Fibroblast of mammary gland (primary cell): ENCODE measurements around the gene LPIN1.

Source experiments
- DNase-seq: peaks from one replicate; pipeline ENCODE4 v3.0.0-alpha.2; 2010; ENCODE audit warnings: low read depth
- H3K4me3 ChIP-seq: 2 replicates; pipeline ENCODE4 v1.5.1; 2011; ENCODE audit warnings: low read depth, mild to moderate bottlenecking, low read length, moderate library complexity; ENCODE audit not compliant: control insufficient read depth
- TF ChIP-seq, protein P1 (sequence below): conservative IDR thresholded peaks from 2 replicates; pipeline ENCODE4 v1.5.1; 2011; ENCODE audit warnings: low read depth, low read length, inconsistent platforms; ENCODE audit not compliant: control insufficient read depth, insufficient read depth

The LPIN1 gene

DNA sequence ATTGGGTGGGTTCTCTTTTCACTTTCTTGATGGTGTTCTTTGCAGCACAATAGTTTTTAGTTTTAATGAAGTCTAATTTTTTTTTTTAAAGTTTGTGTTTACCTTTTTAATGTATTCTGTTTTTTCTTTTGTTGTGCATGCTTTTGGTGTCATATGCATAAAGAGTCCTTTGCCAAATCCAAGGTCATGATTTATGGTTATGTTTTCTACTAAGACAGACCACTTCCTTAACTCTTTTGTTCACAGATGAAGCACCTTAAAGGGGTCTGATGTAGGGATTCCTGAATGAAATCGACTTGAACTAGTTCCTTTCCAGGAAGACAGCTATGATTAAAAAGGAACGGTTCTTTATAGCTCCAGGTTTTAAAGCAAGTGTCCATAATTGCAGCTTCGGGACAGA is 23.1 kb downstream of the LPIN1 start:
- TF ChIP-seq, protein P1, sequence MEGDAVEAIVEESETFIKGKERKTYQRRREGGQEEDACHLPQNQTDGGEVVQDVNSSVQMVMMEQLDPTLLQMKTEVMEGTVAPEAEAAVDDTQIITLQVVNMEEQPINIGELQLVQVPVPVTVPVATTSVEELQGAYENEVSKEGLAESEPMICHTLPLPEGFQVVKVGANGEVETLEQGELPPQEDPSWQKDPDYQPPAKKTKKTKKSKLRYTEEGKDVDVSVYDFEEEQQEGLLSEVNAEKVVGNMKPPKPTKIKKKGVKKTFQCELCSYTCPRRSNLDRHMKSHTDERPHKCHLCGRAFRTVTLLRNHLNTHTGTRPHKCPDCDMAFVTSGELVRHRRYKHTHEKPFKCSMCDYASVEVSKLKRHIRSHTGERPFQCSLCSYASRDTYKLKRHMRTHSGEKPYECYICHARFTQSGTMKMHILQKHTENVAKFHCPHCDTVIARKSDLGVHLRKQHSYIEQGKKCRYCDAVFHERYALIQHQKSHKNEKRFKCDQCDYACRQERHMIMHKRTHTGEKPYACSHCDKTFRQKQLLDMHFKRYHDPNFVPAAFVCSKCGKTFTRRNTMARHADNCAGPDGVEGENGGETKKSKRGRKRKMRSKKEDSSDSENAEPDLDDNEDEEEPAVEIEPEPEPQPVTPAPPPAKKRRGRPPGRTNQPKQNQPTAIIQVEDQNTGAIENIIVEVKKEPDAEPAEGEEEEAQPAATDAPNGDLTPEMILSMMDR, result no peak
- H3K4me3 ChIP-seq, result no peak overlapping the region
- no peak for DNase-seq

DNA sequence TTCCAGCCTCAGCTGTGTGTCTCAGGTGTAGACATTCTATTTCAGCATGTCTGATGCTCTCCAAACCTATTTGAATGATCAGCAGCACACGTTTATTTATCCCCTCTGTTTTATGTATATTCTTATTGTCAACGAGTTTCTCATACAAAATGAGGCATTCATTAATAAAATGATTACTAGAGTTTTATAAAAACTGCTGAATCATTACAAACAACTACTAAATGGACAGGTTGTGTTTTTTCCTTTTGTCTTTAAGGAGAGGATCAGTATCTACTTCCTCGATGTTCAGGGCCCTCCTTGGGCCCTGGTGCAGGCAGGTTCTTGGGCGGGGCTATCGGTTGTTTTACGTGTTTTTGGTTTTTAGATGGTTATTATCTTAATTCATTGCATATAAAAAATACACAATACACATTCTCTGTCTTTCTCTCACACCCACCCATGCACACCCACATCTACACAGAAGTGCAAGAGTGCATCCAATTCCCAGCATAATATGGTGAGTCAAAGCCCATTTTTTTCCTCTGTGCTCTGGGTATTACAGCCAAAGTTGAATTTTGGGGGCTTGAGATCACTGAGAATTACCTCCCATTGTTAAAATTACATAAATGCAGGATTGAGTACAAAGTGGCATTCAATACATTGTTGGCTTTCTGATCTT is 24.2 kb downstream of the LPIN1 start:
- TF ChIP-seq, protein P1, result no peak
- DNase-seq, result no peak
- H3K4me3 ChIP-seq, result no peak overlapping the region

DNA sequence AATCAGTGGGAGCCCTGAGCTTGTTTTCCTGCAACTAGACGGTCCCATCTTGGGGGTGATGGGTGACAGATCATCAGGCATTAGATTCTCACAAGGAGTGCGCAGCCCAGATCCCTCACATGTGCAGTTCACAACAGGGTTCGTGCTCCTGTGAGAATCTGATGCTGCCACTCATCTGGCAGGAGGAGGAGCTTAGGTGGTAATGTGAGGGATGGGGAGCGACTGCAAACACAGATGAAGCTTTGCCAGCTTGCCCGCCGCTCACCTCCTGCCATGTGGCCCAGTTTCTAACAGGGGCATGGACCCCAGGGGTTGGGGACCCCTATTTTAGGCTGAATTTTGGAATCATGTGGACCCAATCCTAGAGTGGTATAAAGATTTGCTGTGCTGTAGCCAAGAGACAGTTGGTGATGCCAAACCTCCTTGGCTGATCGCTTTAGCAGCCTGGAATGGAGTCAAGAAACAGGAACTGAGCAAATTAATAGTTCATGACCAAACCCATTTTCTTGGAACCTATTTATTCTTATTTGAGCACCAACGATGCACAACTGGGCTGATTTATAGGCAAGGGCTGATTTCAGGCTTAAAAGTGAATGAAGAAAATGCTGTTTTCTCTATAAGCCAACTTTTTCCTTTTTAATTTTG is 25.7 kb downstream of the LPIN1 start:
- TF ChIP-seq, protein P1, result no peak
- H3K4me3 ChIP-seq, result no peak overlapping the region
- DNase-seq, result no peak

DNA sequence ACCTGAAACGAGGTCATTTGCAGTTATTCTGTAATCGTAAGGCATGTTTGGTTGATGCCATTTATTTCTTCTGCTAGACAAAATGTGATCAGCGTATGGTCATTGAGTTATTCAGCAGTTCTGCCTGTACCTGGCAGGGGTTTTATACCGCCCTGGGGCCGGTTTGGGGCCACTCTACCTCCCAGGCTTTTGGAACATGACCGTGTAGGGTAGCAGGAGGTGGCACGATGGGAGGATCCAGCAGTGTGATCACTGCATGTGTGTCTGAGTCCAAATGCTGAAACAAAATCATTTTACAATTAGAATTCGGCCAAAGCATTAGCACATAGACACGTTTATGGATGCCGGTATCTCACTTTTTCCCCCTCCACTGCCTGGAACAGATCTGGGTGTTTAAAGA is 26.7 kb downstream of the LPIN1 start:
- DNase-seq, result no peak
- no peak overlapping the region for H3K4me3 ChIP-seq
- TF ChIP-seq, protein P1, result no peak

DNA sequence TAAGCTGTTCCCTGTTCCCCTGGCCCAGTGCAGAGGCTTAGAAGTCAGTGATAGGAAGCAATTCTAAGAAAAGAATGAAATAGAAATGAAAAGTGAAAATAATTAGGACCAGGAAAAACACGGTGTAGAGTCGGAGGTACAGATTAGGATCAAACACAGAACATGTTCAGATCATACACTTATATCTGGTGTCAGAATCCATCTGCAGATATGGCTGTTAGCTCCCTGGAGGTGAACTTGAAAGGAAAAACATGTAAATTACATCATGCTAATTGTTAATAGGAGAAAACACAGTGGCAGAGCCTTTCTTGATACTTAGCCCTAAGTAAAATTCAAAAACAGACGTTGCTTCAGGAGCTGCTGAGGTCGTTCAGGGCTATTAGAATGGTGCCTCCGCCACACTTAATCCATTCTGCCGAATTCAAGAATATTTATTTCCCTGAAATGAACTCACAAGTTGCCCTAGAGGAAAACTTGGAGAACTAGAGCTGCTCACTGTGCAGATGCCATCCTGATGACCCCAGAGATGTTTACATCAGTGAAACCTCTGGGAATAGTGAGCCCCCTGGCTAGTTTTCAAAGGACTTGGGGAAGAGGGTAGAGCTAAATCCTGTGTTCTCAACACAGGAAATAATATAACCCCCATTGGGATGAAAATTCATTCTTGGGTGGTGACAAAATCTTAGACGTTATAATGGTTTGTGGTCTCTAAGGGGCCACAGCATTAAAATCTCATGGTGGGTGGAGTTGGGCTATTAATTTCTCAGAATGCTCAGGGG is 27.5 kb downstream of the LPIN1 start:
- H3K4me3 ChIP-seq, result no peak overlapping the region
- TF ChIP-seq, protein P1, result no peak
- no peak for DNase-seq

DNA sequence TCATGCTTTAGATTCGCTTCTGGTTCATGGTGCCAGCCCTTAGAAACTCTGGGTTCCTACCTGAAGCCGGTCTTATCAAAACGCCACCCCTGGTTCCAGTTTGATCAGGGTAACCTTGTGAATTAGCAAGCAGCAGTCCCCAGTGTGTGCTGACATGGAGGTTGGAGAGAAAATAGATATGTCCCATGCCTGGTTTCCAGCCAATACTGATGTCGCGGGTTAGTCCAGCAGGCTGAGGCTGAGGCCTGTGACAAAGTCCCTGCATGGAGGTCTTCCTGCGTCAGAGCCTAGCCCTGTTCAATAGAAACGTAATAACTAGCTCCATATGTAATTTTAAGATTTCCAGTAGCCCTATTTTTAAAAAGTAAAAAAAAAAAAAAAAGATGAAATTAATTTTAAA is 28.2 kb downstream of the LPIN1 start:
- no peak for DNase-seq

More for the DNA sequence above, 28.2 kb downstream of the LPIN1 start:
- TF ChIP-seq, protein P1, result no peak
- H3K4me3 ChIP-seq, result no peak overlapping the region
